ENCODE data around the gene CAVIN2. TPM values are rescaled to one million over a fixed set of nuclear protein-coding genes. Genes with fewer than 3 reads are reported as not detected.

Gene CAVIN2
- total RNA-seq, 1 donor from 2014 or later = 2.2 TPM

DNA sequence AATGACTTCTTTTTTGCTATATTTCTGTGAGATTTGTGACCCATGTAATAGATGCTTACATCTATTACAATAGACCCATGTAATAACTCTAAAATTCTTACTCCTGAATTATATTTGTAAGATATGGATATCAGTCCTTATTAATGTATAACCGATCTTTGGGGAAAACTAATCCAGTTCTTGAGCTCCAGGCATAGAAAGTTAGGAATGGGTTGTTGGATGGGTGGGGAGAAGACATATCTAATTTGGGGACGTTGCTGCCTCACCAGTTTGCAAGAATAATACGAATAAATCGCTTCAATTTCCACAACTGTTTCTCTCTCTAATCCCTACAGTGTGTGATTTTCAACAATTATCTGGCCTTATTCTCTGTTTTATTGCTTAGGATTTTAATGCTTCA lies 13.5 kb downstream of the CAVIN2 start:
- TF ChIP-seq, protein P1, sequence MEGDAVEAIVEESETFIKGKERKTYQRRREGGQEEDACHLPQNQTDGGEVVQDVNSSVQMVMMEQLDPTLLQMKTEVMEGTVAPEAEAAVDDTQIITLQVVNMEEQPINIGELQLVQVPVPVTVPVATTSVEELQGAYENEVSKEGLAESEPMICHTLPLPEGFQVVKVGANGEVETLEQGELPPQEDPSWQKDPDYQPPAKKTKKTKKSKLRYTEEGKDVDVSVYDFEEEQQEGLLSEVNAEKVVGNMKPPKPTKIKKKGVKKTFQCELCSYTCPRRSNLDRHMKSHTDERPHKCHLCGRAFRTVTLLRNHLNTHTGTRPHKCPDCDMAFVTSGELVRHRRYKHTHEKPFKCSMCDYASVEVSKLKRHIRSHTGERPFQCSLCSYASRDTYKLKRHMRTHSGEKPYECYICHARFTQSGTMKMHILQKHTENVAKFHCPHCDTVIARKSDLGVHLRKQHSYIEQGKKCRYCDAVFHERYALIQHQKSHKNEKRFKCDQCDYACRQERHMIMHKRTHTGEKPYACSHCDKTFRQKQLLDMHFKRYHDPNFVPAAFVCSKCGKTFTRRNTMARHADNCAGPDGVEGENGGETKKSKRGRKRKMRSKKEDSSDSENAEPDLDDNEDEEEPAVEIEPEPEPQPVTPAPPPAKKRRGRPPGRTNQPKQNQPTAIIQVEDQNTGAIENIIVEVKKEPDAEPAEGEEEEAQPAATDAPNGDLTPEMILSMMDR (IDR thresholded peaks at IDR 0.05) = no peak
- peaks cover 4% of the 10 kb centered on the region for H3K9me3 Mint-ChIP-seq (ENCODE audit: low read depth)
- H3K27me3 Mint-ChIP-seq (ENCODE audit: low read depth) = no peaks in the 10 kb centered on the region
- H3K4me3 Mint-ChIP-seq (ENCODE audit: unreplicated experiment) = no peak overlapping the region
- no peaks in the 10 kb centered on the region for H3K36me3 Mint-ChIP-seq (ENCODE audit: low read depth)
- no peak overlapping the region for H3K27ac Mint-ChIP-seq (ENCODE audit: unreplicated experiment)
- no peak for DNase-seq (ENCODE audit: low spot score)
- peaks cover 15% of the 10 kb centered on the region for H3K4me1 Mint-ChIP-seq (ENCODE audit: low read depth)

DNA sequence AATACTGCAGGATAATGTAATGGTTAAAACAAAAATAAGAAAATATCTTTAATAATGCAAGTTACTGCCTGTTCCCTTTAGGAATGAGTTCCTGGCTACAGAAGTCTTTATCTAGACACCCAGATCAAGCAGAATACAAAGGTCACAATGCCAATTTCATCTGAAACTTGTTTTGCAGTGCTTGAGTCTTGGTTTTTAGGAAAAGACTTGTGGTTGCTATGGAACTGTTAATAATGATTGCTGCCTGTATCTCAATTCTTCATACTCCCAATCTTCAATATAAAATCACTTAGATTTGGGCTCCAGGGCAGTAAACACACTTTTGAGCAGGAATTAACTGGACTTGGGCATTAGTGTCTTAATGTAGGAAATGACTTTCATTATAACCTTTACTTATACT lies 14.2 kb downstream of the CAVIN2 start:
- Mint-ChIP-seq H3K36me3 (ENCODE audit: low read depth) (no peaks in the 10 kb centered on the region), H3K4me1 (ENCODE audit: low read depth) (peaks cover 12% of the 10 kb centered on the region), H3K4me3 (ENCODE audit: unreplicated experiment) (no peak overlapping the region), H3K9me3 (ENCODE audit: low read depth) (peaks cover 4% of the 10 kb centered on the region), H3K27ac (ENCODE audit: unreplicated experiment) (no peak overlapping the region), H3K27me3 (ENCODE audit: low read depth) (no peaks in the 10 kb centered on the region)
- TF ChIP-seq, protein P1 (IDR thresholded peaks at IDR 0.05) = no peak
- no peak for DNase-seq (ENCODE audit: low spot score)

DNA sequence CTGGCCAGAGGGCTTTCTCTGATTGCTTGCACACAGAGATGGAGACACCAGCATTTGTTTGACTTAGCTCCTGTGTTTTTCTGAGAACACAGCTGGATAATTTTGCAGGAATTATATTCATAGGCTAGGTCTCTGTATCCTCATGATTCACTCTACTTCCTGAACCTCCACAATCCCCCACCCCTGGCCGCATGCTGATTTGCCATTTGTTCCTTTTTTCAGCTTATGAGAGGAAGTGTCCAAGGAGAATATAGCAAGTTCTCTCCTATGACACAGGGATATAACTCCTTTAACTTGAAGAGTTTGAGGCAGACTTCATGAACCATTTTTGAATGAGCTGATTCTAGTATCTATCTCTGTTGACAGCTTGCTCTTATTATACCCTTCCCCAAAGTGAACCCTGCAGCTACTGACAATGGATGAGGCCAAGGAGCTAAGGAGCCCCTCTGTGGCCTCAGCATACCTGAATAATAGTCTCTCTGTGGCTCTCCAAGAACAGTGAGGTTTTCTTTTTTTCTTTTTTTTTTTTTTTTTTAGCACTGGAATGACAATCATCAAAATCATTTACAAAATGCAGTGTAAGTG lies 15.4 kb downstream of the CAVIN2 start:
- Mint-ChIP-seq H3K27me3 (ENCODE audit: low read depth) (no peaks in the 10 kb centered on the region), H3K9me3 (ENCODE audit: low read depth) (peaks cover 4% of the 10 kb centered on the region), H3K4me3 (ENCODE audit: unreplicated experiment) (no peak overlapping the region), H3K36me3 (ENCODE audit: low read depth) (no peaks in the 10 kb centered on the region), H3K27ac (ENCODE audit: unreplicated experiment) (no peak overlapping the region), H3K4me1 (ENCODE audit: low read depth) (peaks cover 7% of the 10 kb centered on the region)
- no peak for DNase-seq (ENCODE audit: low spot score)
- TF ChIP-seq, protein P1 (IDR thresholded peaks at IDR 0.05) = no peak

DNA sequence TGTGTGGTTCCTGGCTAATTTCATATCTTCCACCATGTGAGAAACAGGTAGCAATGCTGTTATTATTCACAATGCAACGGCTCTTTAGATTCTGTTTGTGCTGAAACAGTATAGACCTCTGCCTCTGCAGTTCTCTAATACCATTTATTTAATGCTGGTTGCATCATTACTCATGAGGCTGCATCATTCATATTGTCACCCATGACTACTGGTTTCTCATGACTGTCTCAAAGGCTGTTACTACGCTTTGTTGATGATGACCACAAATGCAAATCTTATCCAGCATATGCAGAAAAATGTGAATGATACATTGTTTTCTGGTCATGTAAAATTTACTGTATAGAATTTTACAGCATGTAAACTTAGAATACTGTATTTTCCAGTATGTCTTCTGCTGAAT lies 22.5 kb downstream of the CAVIN2 start:
- Mint-ChIP-seq H3K4me3 (ENCODE audit: unreplicated experiment) (no peak overlapping the region), H3K27ac (ENCODE audit: unreplicated experiment) (no peak overlapping the region), H3K9me3 (ENCODE audit: low read depth) (peaks cover 6% of the 10 kb centered on the region), H3K27me3 (ENCODE audit: low read depth) (no peaks in the 10 kb centered on the region), H3K36me3 (ENCODE audit: low read depth) (no peaks in the 10 kb centered on the region), H3K4me1 (ENCODE audit: low read depth) (no peaks in the 10 kb centered on the region)
- no peak for DNase-seq (ENCODE audit: low spot score)
- TF ChIP-seq, protein P1 (IDR thresholded peaks at IDR 0.05) = no peak

DNA sequence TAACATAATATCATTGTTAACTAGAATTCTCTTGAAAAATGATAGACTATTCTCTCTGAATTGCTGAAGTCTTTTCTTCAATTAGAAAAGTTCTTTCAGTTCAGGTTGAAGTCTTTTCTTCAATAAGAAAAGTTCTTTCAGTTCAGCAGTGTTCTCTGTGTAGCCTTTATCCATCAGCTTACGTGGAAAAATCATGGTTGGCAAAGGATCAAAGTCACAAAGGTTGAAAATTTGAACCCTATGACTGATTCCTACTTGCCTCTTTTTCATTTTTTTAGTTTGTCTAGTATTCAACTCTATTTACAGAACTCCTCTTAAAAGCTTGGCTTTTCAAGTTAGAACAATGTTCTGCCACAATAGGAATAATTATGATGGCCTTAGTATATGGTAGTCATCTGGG lies 25.8 kb downstream of the CAVIN2 start:
- peaks cover 10% of the 10 kb centered on the region for H3K4me1 Mint-ChIP-seq (ENCODE audit: low read depth)
- TF ChIP-seq, protein P1 (IDR thresholded peaks at IDR 0.05) = no peak
- DNase-seq (ENCODE audit: low spot score) = no peak
- no peaks in the 10 kb centered on the region for H3K27me3 Mint-ChIP-seq (ENCODE audit: low read depth)
- H3K9me3 Mint-ChIP-seq (ENCODE audit: low read depth) = peaks cover 2% of the 10 kb centered on the region
- H3K4me3 Mint-ChIP-seq (ENCODE audit: unreplicated experiment) = no peak overlapping the region
- H3K36me3 Mint-ChIP-seq (ENCODE audit: low read depth) = no peaks in the 10 kb centered on the region
- H3K27ac Mint-ChIP-seq (ENCODE audit: unreplicated experiment) = no peak overlapping the region
